HL-60/S4 (cell line): ENCODE data around the gene C19orf12.

Experiments used
- in situ Hi-C: fragments of 300-500 bp; cut with MboI; formaldehyde crosslinking; loops from 2 replicates; pipeline ENCODE4 v1.14.3; 2022; ENCODE audit warnings: low sequenced_read_pairs

The C19orf12 gene

GRCh38 chr19:29700498-29700897 is 14.6 kb downstream of the C19orf12 start:
- in situ Hi-C loops = loop anchor here (25.0 kb wide), 1 partner anchor 413 kb away; no protein-coding TSS in a partner anchor

GRCh38 chr19:29699861-29700260 is 15.2 kb downstream of the C19orf12 start:
- in situ Hi-C loops = loop anchor here (25.0 kb wide), 1 partner anchor 413 kb away; no protein-coding TSS in a partner anchor

GRCh38 chr19:29697523-29698261 is 17.4 kb downstream of the C19orf12 start:
- in situ Hi-C loops = no loop called here

GRCh38 chr19:29696565-29696846 is 18.6 kb downstream of the C19orf12 start:
- in situ Hi-C loops = no loop called here

GRCh38 chr19:29695765-29696564 is 19.1 kb downstream of the C19orf12 start:
- in situ Hi-C loops = no loop called here

GRCh38 chr19:29694669-29695627 is 20.1 kb downstream of the C19orf12 start:
- in situ Hi-C loops = loop anchor here (5.0 kb wide), 1 partner anchor 88 kb away; the partner anchor contains the start of gene POP4

GRCh38 chr19:29694161-29694560 is 20.9 kb downstream of the C19orf12 start:
- in situ Hi-C loops = loop anchor here (5.0 kb wide), 1 partner anchor 87 kb away; the partner anchor contains the start of gene POP4

- in situ Hi-C loops = loop anchor here (5.0 kb wide), 1 partner anchor 84 kb away; the partner anchor contains the start of gene POP4
Measured at GRCh38 chr19:29690842-29691241, 24.2 kb downstream of the C19orf12 start.

- in situ Hi-C loops = no loop called here
Measured at GRCh38 chr19:29687897-29688728, 26.9 kb downstream of the C19orf12 start.

GRCh38 chr19:29687244-29687896 is 27.7 kb downstream of the C19orf12 start:
- in situ Hi-C loops = no loop called here

- in situ Hi-C loops = no loop called here
Measured at GRCh38 chr19:29686285-29686805, 28.7 kb downstream of the C19orf12 start.

- in situ Hi-C loops = no loop called here
Measured at GRCh38 chr19:29685326-29685725, 29.7 kb downstream of the C19orf12 start.

GRCh38 chr19:29683009-29683408 is 32.1 kb downstream of the C19orf12 start:
- in situ Hi-C loops = no loop called here

GRCh38 chr19:29682236-29682895 is 32.7 kb downstream of the C19orf12 start:
- in situ Hi-C loops = no loop called here

- in situ Hi-C loops = no loop called here
Measured at GRCh38 chr19:29681422-29682235, 33.4 kb downstream of the C19orf12 start.

- in situ Hi-C loops = no loop called here
Measured at GRCh38 chr19:29680937-29681336, 34.1 kb downstream of the C19orf12 start.

- in situ Hi-C loops = no loop called here
Measured at GRCh38 chr19:29680447-29680846, 34.6 kb downstream of the C19orf12 start.
